ENCODE measurements around the gene KRT25.

KRT25 gene

GRCh38 chr17:40730970-40731369, 24.2 kb downstream of the KRT25 start:
- H3K4me1 ChIP-seq (ENCODE audit: insufficient read depth, low read length, poor library complexity, severe bottlenecking): peaks cover 4% of the 10 kb centered on the region
- H3K9me2 ChIP-seq (replicated peaks; ENCODE audit: low read depth, low read length): no peaks in the 10 kb centered on the region
- no peak overlapping the region for H3K4me2 ChIP-seq (ENCODE audit: low read depth, low read length, poor library complexity, severe bottlenecking)
- H3K9ac ChIP-seq (ENCODE audit: low read depth, low read length, poor library complexity, severe bottlenecking): no peak overlapping the region
- no peak overlapping the region for H3K4me3 ChIP-seq (ENCODE audit: low read length, poor library complexity, severe bottlenecking)
- H2AFZ ChIP-seq (ENCODE audit: low read length): no peak overlapping the region
- H3K9me3 ChIP-seq (ENCODE audit: insufficient read depth, low read depth, low read length): no peaks in the 10 kb centered on the region
- TF ChIP-seq CTCF (conservative IDR thresholded peaks at IDR 0.05; ENCODE audit: low read length) (no peak), EZH2phosphoT487 (IDR thresholded peaks at IDR 0.05; ENCODE audit: borderline replicate concordance) (no peak)
- no peaks in the 10 kb centered on the region for H3F3A ChIP-seq (ENCODE audit: low read depth)
- H3K27me3 ChIP-seq (ENCODE audit: insufficient read depth, low read length, poor library complexity, severe bottlenecking): no peaks in the 10 kb centered on the region
- no peaks in the 10 kb centered on the region for H4K20me1 ChIP-seq (ENCODE audit: insufficient read depth, low read length, poor library complexity, severe bottlenecking)
- no peaks in the 10 kb centered on the region for H3K79me2 ChIP-seq (ENCODE audit: insufficient read depth, low read length)
- no peaks in the 10 kb centered on the region for H3K36me3 ChIP-seq (ENCODE audit: insufficient read depth, low read length)

GRCh38 chr17:40727447-40728231, 27.5 kb downstream of the KRT25 start:
- no peaks in the 10 kb centered on the region for H4K20me1 ChIP-seq (ENCODE audit: insufficient read depth, low read length, poor library complexity, severe bottlenecking)
- no peak overlapping the region for H3K4me2 ChIP-seq (ENCODE audit: low read depth, low read length, poor library complexity, severe bottlenecking)
- H3K36me3 ChIP-seq (ENCODE audit: insufficient read depth, low read length): no peaks in the 10 kb centered on the region
- H3K9ac ChIP-seq (ENCODE audit: low read depth, low read length, poor library complexity, severe bottlenecking): no peak overlapping the region
- no peaks in the 10 kb centered on the region for H3F3A ChIP-seq (ENCODE audit: low read depth)
- peaks cover 4% of the 10 kb centered on the region for H3K4me1 ChIP-seq (ENCODE audit: insufficient read depth, low read length, poor library complexity, severe bottlenecking)
- H3K4me3 ChIP-seq (ENCODE audit: low read length, poor library complexity, severe bottlenecking): no peak overlapping the region
- H3K79me2 ChIP-seq (ENCODE audit: insufficient read depth, low read length): no peaks in the 10 kb centered on the region
- TF ChIP-seq CTCF (conservative IDR thresholded peaks at IDR 0.05; ENCODE audit: low read length) (no peak), EZH2phosphoT487 (IDR thresholded peaks at IDR 0.05; ENCODE audit: borderline replicate concordance) (no peak)
- H2AFZ ChIP-seq (ENCODE audit: low read length): no peak overlapping the region
- H3K27me3 ChIP-seq (ENCODE audit: insufficient read depth, low read length, poor library complexity, severe bottlenecking): no peaks in the 10 kb centered on the region
- H3K9me2 ChIP-seq (replicated peaks; ENCODE audit: low read depth, low read length): no peaks in the 10 kb centered on the region
- H3K9me3 ChIP-seq (ENCODE audit: insufficient read depth, low read depth, low read length): no peaks in the 10 kb centered on the region

GRCh38 chr17:40726919-40727318, 28.2 kb downstream of the KRT25 start:
- no peaks in the 10 kb centered on the region for H3K9me2 ChIP-seq (replicated peaks; ENCODE audit: low read depth, low read length)
- no peak overlapping the region for H3K4me2 ChIP-seq (ENCODE audit: low read depth, low read length, poor library complexity, severe bottlenecking)
- H3K27me3 ChIP-seq (ENCODE audit: insufficient read depth, low read length, poor library complexity, severe bottlenecking): no peaks in the 10 kb centered on the region
- no peaks in the 10 kb centered on the region for H3K9me3 ChIP-seq (ENCODE audit: insufficient read depth, low read depth, low read length)
- no peaks in the 10 kb centered on the region for H3K79me2 ChIP-seq (ENCODE audit: insufficient read depth, low read length)
- peaks cover 4% of the 10 kb centered on the region for H3K4me1 ChIP-seq (ENCODE audit: insufficient read depth, low read length, poor library complexity, severe bottlenecking)
- peak; percentile 46 for TF ChIP-seq CTCF (conservative IDR thresholded peaks at IDR 0.05; ENCODE audit: low read length)
- TF ChIP-seq EZH2phosphoT487 (IDR thresholded peaks at IDR 0.05; ENCODE audit: borderline replicate concordance): no peak
- no peaks in the 10 kb centered on the region for H4K20me1 ChIP-seq (ENCODE audit: insufficient read depth, low read length, poor library complexity, severe bottlenecking)
- no peaks in the 10 kb centered on the region for H3F3A ChIP-seq (ENCODE audit: low read depth)
- no peak overlapping the region for H3K4me3 ChIP-seq (ENCODE audit: low read length, poor library complexity, severe bottlenecking)
- no peak overlapping the region for H3K9ac ChIP-seq (ENCODE audit: low read depth, low read length, poor library complexity, severe bottlenecking)
- H3K36me3 ChIP-seq (ENCODE audit: insufficient read depth, low read length): no peaks in the 10 kb centered on the region
- H2AFZ ChIP-seq (ENCODE audit: low read length): no peak overlapping the region

All from Loucy (cell line).